Measurements from ENCODE around the gene BRMS1L.

Gene BRMS1L

GRCh38 chr14:35915185-35915584 is 89.0 kb downstream of the BRMS1L start:
- Histone ChIP-seq H3K9me3 (ENCODE audit: insufficient read depth, low read length) (no peaks in the 10 kb centered on the region), H3K36me3 (ENCODE audit: insufficient read depth, insufficient read length, low read length) (no peaks in the 10 kb centered on the region), H3K27me3 (ENCODE audit: insufficient read depth, insufficient read length) (no peaks in the 10 kb centered on the region), H3K9ac (ENCODE audit: insufficient read length, low read depth) (no peak overlapping the region), H3K4me1 (ENCODE audit: insufficient read depth, insufficient read length) (no peaks in the 10 kb centered on the region), H3K4me3 (ENCODE audit: insufficient read length, low read depth) (no peak overlapping the region)
- TF ChIP-seq SUZ12 (IDR thresholded peaks at IDR 0.05; ENCODE audit: extremely low read depth, insufficient read depth, insufficient read length), result no peak
- no peak for TF ChIP-seq YY1 (IDR thresholded peaks at IDR 0.05; ENCODE audit: insufficient read depth, insufficient read length)
- TF ChIP-seq ZNF274 (IDR thresholded peaks at IDR 0.05; ENCODE audit: low read depth, low read length), result no peak
- no peak for DNase-seq (ENCODE audit: low read depth, low spot score)

- Histone ChIP-seq H3K9ac (ENCODE audit: insufficient read length, low read depth) (no peak overlapping the region), H3K9me3 (ENCODE audit: insufficient read depth, low read length) (no peaks in the 10 kb centered on the region), H3K27me3 (ENCODE audit: insufficient read depth, insufficient read length) (no peaks in the 10 kb centered on the region), H3K4me3 (ENCODE audit: insufficient read length, low read depth) (no peak overlapping the region), H3K4me1 (ENCODE audit: insufficient read depth, insufficient read length) (no peaks in the 10 kb centered on the region), H3K36me3 (ENCODE audit: insufficient read depth, insufficient read length, low read length) (no peaks in the 10 kb centered on the region)
- TF ChIP-seq YY1 (IDR thresholded peaks at IDR 0.05; ENCODE audit: insufficient read depth, insufficient read length) (no peak), SUZ12 (IDR thresholded peaks at IDR 0.05; ENCODE audit: extremely low read depth, insufficient read depth, insufficient read length) (no peak), ZNF274 (IDR thresholded peaks at IDR 0.05; ENCODE audit: low read depth, low read length) (no peak)
- DNase-seq (ENCODE audit: low read depth, low spot score), result no peak
Measured at GRCh38 chr14:35915775-35916174, 89.6 kb downstream of the BRMS1L start.

Measured in NT2/D1 (cell line).